HepG2 (cell line): ENCODE measurements around the gene KIF26B. TPM values are rescaled to one million over a fixed set of nuclear protein-coding genes. Genes with fewer than 3 reads are reported as not detected.

ENCODE experiments used
- ATAC-seq: fragments of 200-7000 bp; cut with Tn5 transposase; 3 replicates; pipeline ENCODE4 v1.9.1; 2020; ENCODE audit warnings: mild to moderate bottlenecking, moderate library complexity
- BruUV-seq: library from RNA; stranded (reverse); fragments of 400-500 nt; replicated peaks from 2 replicates; lab custom pipeline; 2021; lab: Mats Ljungman, UMichigan
- CTCF ChIA-PET: fragments of 300-600 bp; formaldehyde crosslinking; extraction: SDS; loops from one replicate; lab custom pipeline; 2021; ENCODE audit warnings: low total read pairs, inconsistent platforms, low intra/inter-chr PET ratio; lab: Yijun Ruan, JAX
- POLR2A ChIA-PET: fragments of 350-600 bp; sonication (Branson Sonifier 250); formaldehyde crosslinking; loops from one replicate; lab custom pipeline; 2020; ENCODE audit warnings: antibody characterized with exemption, inconsistent platforms; lab: Yijun Ruan, JAX
- DNase-seq: peaks from one replicate; pipeline ENCODE4 v3.0.0-alpha.2; 2015; ENCODE audit warnings: low spot score
- FAIRE-seq: peaks from 3 replicates; lab custom pipeline; 2011; peaks lifted over from hg19 to GRCh38; lab: Jason Lieb, UNC
- H2AFZ ChIP-seq: one replicate; pipeline ENCODE4 v1.6.1; 2011; ENCODE audit warnings: low read length, inconsistent platforms
- H3K27ac ChIP-seq: fragments of 300-600 bp; 3 replicates; pipeline ENCODE4 v1.8.0; 2011; ENCODE audit warnings: mixed run types, mild to moderate bottlenecking, mixed read lengths, low read length, inconsistent platforms; ENCODE audit not compliant: insufficient read depth; ENCODE audit errors: extremely low read length
- H3K27me3 ChIP-seq, 2 experiments: fragments of 200-600 bp in 1 of 2; 2 replicates in 1 of 2; 3 replicates in 1 of 2; pipeline versions ENCODE4 v1.6.0 to v1.8.0; 2011; ENCODE audit warnings: low read length in 2 of 2, mild to moderate bottlenecking in 2 of 2, moderate library complexity in 2 of 2, inconsistent platforms in 1 of 2; ENCODE audit not compliant: insufficient read depth in 2 of 2, control insufficient read depth in 1 of 2
- H3K36me3 ChIP-seq, 2 experiments: fragments of 200-600 bp in 1 of 2; replicated peaks in 1 of 2; 2 replicates in 1 of 2; 3 replicates in 1 of 2; pipeline versions ENCODE4 v1.5.1 to v1.8.0; 2011; ENCODE audit warnings: low read length in 2 of 2, inconsistent platforms in 1 of 2; ENCODE audit not compliant: insufficient read depth in 2 of 2, control insufficient read depth in 1 of 2
- H3K4me1 ChIP-seq: 2 replicates; pipeline ENCODE4 v1.5.1; 2012; ENCODE audit warnings: low read length, inconsistent platforms; ENCODE audit not compliant: insufficient read depth
- H3K4me2 ChIP-seq: 2 replicates; pipeline ENCODE4 v1.6.0; 2011; ENCODE audit warnings: low read depth, low read length, inconsistent platforms
- H3K4me3 ChIP-seq, 3 experiments: fragments of 200-600 bp in 1 of 3; sonication (generic), shearing (Covaris generic) in 1 of 3; replicated peaks in 1 of 3; 2 replicates each; pipeline ENCODE4 v1.5.1; 2011 to 2016; ENCODE audit warnings: low read length in 3 of 3, inconsistent platforms in 2 of 3, low read depth in 2 of 3, mild to moderate bottlenecking in 2 of 3, control low read depth in 1 of 3, mixed read lengths in 1 of 3; ENCODE audit not compliant: insufficient read depth in 1 of 3
- H3K79me2 ChIP-seq: one replicate; pipeline ENCODE4 v1.6.1; 2011; ENCODE audit warnings: low read length, inconsistent platforms; ENCODE audit not compliant: insufficient read depth
- H3K9ac ChIP-seq: 2 replicates; pipeline ENCODE4 v1.6.0; 2011; ENCODE audit warnings: mild to moderate bottlenecking, low read depth, low read length, inconsistent platforms; ENCODE audit not compliant: insufficient read depth
- H3K9me3 ChIP-seq: 2 replicates; pipeline ENCODE4 v1.5.1; 2012; ENCODE audit warnings: mild to moderate bottlenecking, low read length
- H4K20me1 ChIP-seq: 2 replicates; pipeline ENCODE4 v1.6.0; 2011; ENCODE audit warnings: inconsistent platforms, mild to moderate bottlenecking, low read length, moderate library complexity; ENCODE audit not compliant: insufficient read depth
- HCFC1 ChIP-seq: fragments of 150-350 bp; IDR thresholded peaks from 2 replicates; pipeline ENCODE4 v1.6.1; 2014; ENCODE audit warnings: low read depth, low read length
- MIXL1 ChIP-seq: IDR thresholded peaks from 2 replicates; pipeline ENCODE4 v1.6.1; 2016
- MLX ChIP-seq: IDR thresholded peaks from 2 replicates; pipeline ENCODE4 v1.6.1; 2016
- MTA1 ChIP-seq: sonication (generic); formaldehyde crosslinking; IDR thresholded peaks from 2 replicates; pipeline ENCODE4 v1.4.0; 2020; ENCODE audit warnings: missing genetic modification reagents, mild to moderate bottlenecking, borderline replicate concordance
- NCOR1 ChIP-seq: fragments of 200-600 bp; sonication (generic); IDR thresholded peaks from 2 replicates; pipeline ENCODE4 v1.7.0; 2017; ENCODE audit warnings: antibody characterized with exemption, low read length, borderline replicate concordance
- ZNF383 ChIP-seq: sonication (generic); formaldehyde crosslinking; IDR thresholded peaks from 2 replicates; pipeline ENCODE4 v1.4.0; 2020; ENCODE audit warnings: missing genetic modification reagents, mild to moderate bottlenecking, borderline replicate concordance
- WGBS: methylation state at CpG from one replicate; pipeline ENCODE4 v1.1.6; 2017; ENCODE audit warnings: low lambda C conversion rate; 5-methylcytosine and 5-hydroxymethylcytosine counted together
- in situ Hi-C: cut with HindIII; loops from 2 replicates; pipeline ENCODE4 v1.10.0; 2017; ENCODE audit warnings: low pct_unique_long_range_greater_than_20kb; ENCODE audit not compliant: extremely low pct_ligation_motif_present
- intact Hi-C: fragments of 100-400 bp; cut with micrococcal nuclease; formaldehyde crosslinking; loops from one replicate; pipeline ENCODE4 v1.10.0; 2022; ENCODE audit not compliant: unreplicated experiment
- polyA plus RNA-seq, 8 experiments: library from polyadenylated mRNA; depleted of rRNA in 3 of 8; stranded (reverse) in 7 of 8; unstranded in 1 of 8; fragments of >200 nt; fragmentation: Illumina TruSeq in 4 of 8; extraction: Trizol in 4 of 8; gene quantifications; 2 replicates each; pipeline versions ENCODE4 v1.2.1 to v1.2.3, GENCODE V29; 2011 to 2016; ENCODE audit warnings: low read depth in 4 of 8, missing spikeins in 1 of 8, mixed read lengths in 1 of 8; ENCODE audit not compliant: insufficient read depth in 1 of 8
- total RNA-seq, 5 experiments: library from RNA; depleted of rRNA; stranded (reverse); fragments of >200 nt; fragmentation: Illumina TruSeq; extraction: Trizol; gene quantifications; 2 replicates each; pipeline ENCODE4 v1.2.3, GENCODE V29; 2016; ENCODE audit warnings: low read depth in 1 of 5
- TF ChIP-seq, protein P1 (sequence below): sonication (generic); formaldehyde crosslinking; IDR thresholded peaks from 2 replicates; pipeline ENCODE4 v1.5.0; 2020; ENCODE audit warnings: missing genetic modification reagents
- TF ChIP-seq, protein P2 (sequence below): sonication (generic); formaldehyde crosslinking; conservative IDR thresholded peaks from 2 replicates; pipeline ENCODE4 v1.8.0; 2022; ENCODE audit warnings: mild to moderate bottlenecking, moderate library complexity, missing genetic modification reagents
- TF ChIP-seq, protein P3 (sequence below): sonication (generic); formaldehyde crosslinking; conservative IDR thresholded peaks from 2 replicates; pipeline ENCODE4 v1.4.0; 2020; ENCODE audit warnings: missing genetic modification reagents

KIF26B gene
- total and polyA plus RNA-seq, 2 of the 13 experiments (the other 11 are each of a cell fraction or from before 2014, with no cell fraction given) = 0.08 to 0.09 TPM

DNA sequence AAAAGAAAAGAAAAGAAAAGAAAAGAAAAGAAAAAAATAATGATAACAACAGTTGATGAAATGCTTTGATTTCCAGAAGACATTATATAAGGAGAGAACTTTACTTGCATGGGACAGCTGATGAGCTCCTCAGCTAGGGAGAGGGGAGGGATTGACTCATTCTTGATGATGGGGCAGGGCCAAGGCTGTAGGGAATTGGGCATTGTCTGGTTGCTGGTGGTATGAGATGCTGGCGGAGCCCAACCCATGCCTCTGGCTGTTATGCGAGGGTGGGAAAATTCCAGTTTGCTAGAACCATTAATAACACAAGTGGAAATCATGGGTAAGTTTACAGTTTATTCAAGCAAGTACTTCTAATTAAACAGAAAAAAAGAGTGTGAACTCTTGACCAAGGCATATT, 36.0 kb upstream of the KIF26B start:
- WGBS = 95% methylated on average over 2 of the region's 2 CpGs
- Histone ChIP-seq H3K4me1 (no peaks in the 10 kb centered on the region), H3K9ac (no peak overlapping the region), H3K4me3 (no peak overlapping the region), H4K20me1 (no peaks in the 10 kb centered on the region), H3K9me3 (no peaks in the 10 kb centered on the region), H3K27ac (no peak overlapping the region), H2AFZ (no peak overlapping the region), H3K79me2 (no peaks in the 10 kb centered on the region), H3K36me3 (no peaks in the 10 kb centered on the region), H3K27me3 (no peaks in the 10 kb centered on the region), H3K4me2 (no peak overlapping the region)
- in situ Hi-C loops (no loop called here), intact Hi-C loops (no loop called here)
- ATAC-seq (no peak), FAIRE-seq (no peak), DNase-seq (no peak)
- no TSS peak for BruUV-seq
- POLR2A ChIA-PET = no interaction called here
- CTCF ChIA-PET = no interaction called here
- TF ChIP-seq NCOR1 (no peak), ZNF383 (no peak)
- TF ChIP-seq, protein P1, sequence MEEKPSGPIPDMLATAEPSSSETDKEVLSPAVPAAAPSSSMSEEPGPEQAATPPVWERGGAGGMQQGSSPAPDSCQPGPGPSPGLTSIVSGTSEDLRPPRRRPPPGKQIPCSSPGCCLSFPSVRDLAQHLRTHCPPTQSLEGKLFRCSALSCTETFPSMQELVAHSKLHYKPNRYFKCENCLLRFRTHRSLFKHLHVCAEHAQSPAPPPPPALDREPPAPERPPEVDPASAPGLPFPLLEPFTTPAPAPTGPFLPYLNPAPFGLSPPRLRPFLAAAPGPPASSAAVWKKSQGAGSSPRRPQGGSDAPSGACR (CRISPR knock-in tag) = no peak

GRCh38 chr1:245121523-245121922, 33.3 kb upstream of the KIF26B start:
- no peaks in the 10 kb centered on the region for H3K79me2 ChIP-seq
- CTCF ChIA-PET = no interaction called here
- H3K27me3 ChIP-seq = no peaks in the 10 kb centered on the region; a peak in 1 of 5 replicates
- TF ChIP-seq HCFC1 (no peak), MLX (no peak), MIXL1 (CRISPR knock-in tag) (no peak), MTA1 (CRISPR knock-in tag) (no peak)
- TF ChIP-seq, protein P2, sequence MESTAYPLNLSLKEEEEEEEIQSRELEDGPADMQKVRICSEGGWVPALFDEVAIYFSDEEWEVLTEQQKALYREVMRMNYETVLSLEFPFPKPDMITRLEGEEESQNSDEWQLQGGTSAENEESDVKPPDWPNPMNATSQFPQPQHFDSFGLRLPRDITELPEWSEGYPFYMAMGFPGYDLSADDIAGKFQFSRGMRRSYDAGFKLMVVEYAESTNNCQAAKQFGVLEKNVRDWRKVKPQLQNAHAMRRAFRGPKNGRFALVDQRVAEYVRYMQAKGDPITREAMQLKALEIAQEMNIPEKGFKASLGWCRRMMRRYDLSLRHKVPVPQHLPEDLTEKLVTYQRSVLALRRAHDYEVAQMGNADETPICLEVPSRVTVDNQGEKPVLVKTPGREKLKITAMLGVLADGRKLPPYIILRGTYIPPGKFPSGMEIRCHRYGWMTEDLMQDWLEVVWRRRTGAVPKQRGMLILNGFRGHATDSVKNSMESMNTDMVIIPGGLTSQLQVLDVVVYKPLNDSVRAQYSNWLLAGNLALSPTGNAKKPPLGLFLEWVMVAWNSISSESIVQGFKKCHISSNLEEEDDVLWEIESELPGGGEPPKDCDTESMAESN (CRISPR knock-in tag) = no peak
- TF ChIP-seq, protein P3, sequence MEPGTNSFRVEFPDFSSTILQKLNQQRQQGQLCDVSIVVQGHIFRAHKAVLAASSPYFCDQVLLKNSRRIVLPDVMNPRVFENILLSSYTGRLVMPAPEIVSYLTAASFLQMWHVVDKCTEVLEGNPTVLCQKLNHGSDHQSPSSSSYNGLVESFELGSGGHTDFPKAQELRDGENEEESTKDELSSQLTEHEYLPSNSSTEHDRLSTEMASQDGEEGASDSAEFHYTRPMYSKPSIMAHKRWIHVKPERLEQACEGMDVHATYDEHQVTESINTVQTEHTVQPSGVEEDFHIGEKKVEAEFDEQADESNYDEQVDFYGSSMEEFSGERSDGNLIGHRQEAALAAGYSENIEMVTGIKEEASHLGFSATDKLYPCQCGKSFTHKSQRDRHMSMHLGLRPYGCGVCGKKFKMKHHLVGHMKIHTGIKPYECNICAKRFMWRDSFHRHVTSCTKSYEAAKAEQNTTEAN (CRISPR knock-in tag) = no peak

More at GRCh38 chr1:245121523-245121922, 33.3 kb upstream of the KIF26B start:
- Histone ChIP-seq H4K20me1 (no peaks in the 10 kb centered on the region), H3K9ac (no peak overlapping the region), H2AFZ (no peak overlapping the region), H3K4me1 (no peaks in the 10 kb centered on the region), H3K36me3 (no peaks in the 10 kb centered on the region), H3K4me2 (no peak overlapping the region), H3K27ac (no peak overlapping the region), H3K4me3 (no peak overlapping the region), H3K9me3 (no peaks in the 10 kb centered on the region)
- 80% methylated on average over 7 of the region's 7 CpGs for WGBS
- POLR2A ChIA-PET = no interaction called here
- intact Hi-C loops = no loop called here
- no TSS peak for BruUV-seq
- peak; percentile 49; the same call in 2 of the 3 replicates for ATAC-seq
- no peak for DNase-seq
- no peak for FAIRE-seq
- in situ Hi-C loops = no loop called here
